GM12878 (cell line): ENCODE results near the gene GP9.

Experiments used
- EP300 ChIP-seq, 2 experiments: fragments of 150-350 bp in 1 of 2; IDR thresholded peaks; 2 replicates each; pipeline ENCODE4 v1.6.1; 2011 to 2012; ENCODE audit warnings: low read depth in 2 of 2, low read length in 2 of 2, borderline replicate concordance in 1 of 2, improper control_type of control experiment in 1 of 2, inconsistent platforms in 1 of 2; ENCODE audit not compliant: control insufficient read depth in 1 of 2
- MTA2 ChIP-seq: fragments of 450-650 bp; IDR thresholded peaks from 2 replicates; pipeline ENCODE4 v1.6.1; 2016; ENCODE audit warnings: low read depth, mild to moderate bottlenecking, moderate library complexity
- NFIC ChIP-seq: IDR thresholded peaks from 2 replicates; pipeline ENCODE4 v1.6.1; 2012; ENCODE audit warnings: low read depth, mild to moderate bottlenecking, inconsistent platforms, low read length, moderate library complexity
- RAD21 ChIP-seq: IDR thresholded peaks from 2 replicates; pipeline ENCODE4 v1.6.1; 2011; ENCODE audit warnings: mild to moderate bottlenecking, low read depth, low read length, moderate library complexity; ENCODE audit not compliant: insufficient read depth

- TF ChIP-seq MTA2 (no peak), EP300 (IDR thresholded peaks at IDR 0.05; ENCODE audit: borderline replicate concordance in 1 of 2, control insufficient read depth in 1 of 2, low read depth in 2 of 2, low read length in 2 of 2) (no peak), NFIC (no peak), RAD21 (no peak)
Measured at GRCh38 chr3:129051871-129052340, 8.7 kb upstream of the GP9 start.
